HUES48 (cell line): ENCODE data around the gene NDUFS8.

ENCODE experiments used
- H3K27ac ChIP-seq: one replicate; pipeline ENCODE4 v1.7.0; 2013; ENCODE audit warnings: low read depth, low read length, inconsistent platforms
- H3K27me3 ChIP-seq: 2 replicates; pipeline ENCODE4 v1.6.1; 2013; ENCODE audit warnings: mild to moderate bottlenecking, low read length; ENCODE audit not compliant: control insufficient read depth, insufficient read depth
- H3K36me3 ChIP-seq: 2 replicates; pipeline ENCODE4 v1.6.1; 2013; ENCODE audit warnings: low read length; ENCODE audit not compliant: control insufficient read depth, insufficient read depth
- H3K4me1 ChIP-seq: 2 replicates; pipeline ENCODE4 v1.6.1; 2013; ENCODE audit warnings: mild to moderate bottlenecking, low read length; ENCODE audit not compliant: control insufficient read depth, insufficient read depth
- H3K4me3 ChIP-seq: 2 replicates; pipeline ENCODE4 v1.5.1; 2013; ENCODE audit warnings: mild to moderate bottlenecking, low read depth, low read length
- H3K9ac ChIP-seq: 2 replicates; pipeline ENCODE4 v1.6.1; 2013; ENCODE audit warnings: mild to moderate bottlenecking, low read depth, low read length, moderate library complexity
- H3K9me3 ChIP-seq: 2 replicates; pipeline ENCODE4 v1.6.1; 2013; ENCODE audit warnings: low read length; ENCODE audit not compliant: control insufficient read depth, insufficient read depth

NDUFS8 gene

GRCh38 chr11:68077617-68078582 lies 47.4 kb downstream of the NDUFS8 start:
- no peak overlapping the region for H3K4me3 ChIP-seq
- H3K9me3 ChIP-seq: no peaks in the 10 kb centered on the region
- H3K27me3 ChIP-seq: no peaks in the 10 kb centered on the region
- H3K4me1 ChIP-seq: no peaks in the 10 kb centered on the region
- H3K9ac ChIP-seq: no peak overlapping the region
- H3K27ac ChIP-seq: no peak overlapping the region
- H3K36me3 ChIP-seq: peaks cover 73% of the 10 kb centered on the region

DNA sequence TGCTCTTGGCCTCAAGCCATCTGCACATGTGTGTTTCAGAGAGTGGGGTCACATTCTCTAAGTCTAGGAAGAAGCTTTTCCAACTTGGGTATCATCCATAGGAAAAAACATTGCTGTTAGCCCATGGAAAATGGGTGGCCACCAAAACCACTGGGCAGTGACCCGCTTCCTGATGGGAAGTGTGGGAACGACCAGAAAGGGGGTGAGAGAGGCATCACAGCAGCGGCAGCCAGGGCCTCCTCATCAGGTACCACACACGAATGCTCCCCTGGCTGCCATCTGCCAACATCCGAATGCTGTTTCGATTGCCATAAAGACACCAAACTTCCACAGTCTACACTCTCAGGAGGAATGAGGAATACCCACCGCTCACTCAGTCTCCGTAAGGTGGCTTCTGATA lies 50.4 kb downstream of the NDUFS8 start:
- H3K27me3 ChIP-seq: no peaks in the 10 kb centered on the region
- H3K9me3 ChIP-seq: no peaks in the 10 kb centered on the region
- no peaks in the 10 kb centered on the region for H3K4me1 ChIP-seq
- no peak overlapping the region for H3K9ac ChIP-seq
- H3K4me3 ChIP-seq: no peak overlapping the region
- H3K27ac ChIP-seq: no peak overlapping the region
- H3K36me3 ChIP-seq: peaks cover 47% of the 10 kb centered on the region

GRCh38 chr11:68081691-68082090 lies 51.2 kb downstream of the NDUFS8 start:
- Histone ChIP-seq H3K27me3 (no peaks in the 10 kb centered on the region), H3K9ac (no peak overlapping the region), H3K36me3 (peaks cover 45% of the 10 kb centered on the region), H3K4me1 (no peaks in the 10 kb centered on the region), H3K27ac (no peak overlapping the region), H3K4me3 (no peak overlapping the region), H3K9me3 (no peaks in the 10 kb centered on the region)

DNA sequence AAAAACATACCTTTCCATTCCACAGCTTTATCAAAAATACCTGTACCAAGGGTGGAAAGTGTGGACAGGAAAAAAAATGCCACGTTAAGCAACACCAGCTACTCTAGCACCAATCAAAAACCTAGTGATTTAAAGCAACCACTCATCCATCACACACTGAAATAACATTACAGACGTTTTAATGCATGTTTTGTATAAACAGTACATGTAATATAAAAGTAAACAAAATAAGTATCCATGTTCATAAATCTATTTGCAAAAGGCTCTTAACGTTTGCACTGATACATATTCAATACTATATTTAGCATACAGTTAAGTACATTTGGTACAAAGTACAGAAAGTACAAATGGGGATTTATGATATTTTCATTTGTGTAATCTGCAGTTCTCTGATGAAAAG lies 52.0 kb downstream of the NDUFS8 start:
- no peak overlapping the region for H3K4me3 ChIP-seq
- peaks cover 41% of the 10 kb centered on the region for H3K36me3 ChIP-seq
- H3K27me3 ChIP-seq: no peaks in the 10 kb centered on the region
- no peak overlapping the region for H3K9ac ChIP-seq
- H3K4me1 ChIP-seq: no peaks in the 10 kb centered on the region
- no peaks in the 10 kb centered on the region for H3K9me3 ChIP-seq
- H3K27ac ChIP-seq: no peak overlapping the region

GRCh38 chr11:68083517-68083916 lies 53.0 kb downstream of the NDUFS8 start:
- Histone ChIP-seq H3K9ac (no peak overlapping the region), H3K27me3 (no peaks in the 10 kb centered on the region), H3K9me3 (no peaks in the 10 kb centered on the region), H3K27ac (no peak overlapping the region), H3K4me1 (no peaks in the 10 kb centered on the region), H3K4me3 (no peak overlapping the region), H3K36me3 (peaks cover 31% of the 10 kb centered on the region)
